NCI-H146 (cell line): ENCODE results near the gene REXO2.

Experiments used
- DNase-seq: peaks from one replicate; lab custom pipeline; 2025; lab: John Stamatoyannopoulos, UW

Gene REXO2

DNA sequence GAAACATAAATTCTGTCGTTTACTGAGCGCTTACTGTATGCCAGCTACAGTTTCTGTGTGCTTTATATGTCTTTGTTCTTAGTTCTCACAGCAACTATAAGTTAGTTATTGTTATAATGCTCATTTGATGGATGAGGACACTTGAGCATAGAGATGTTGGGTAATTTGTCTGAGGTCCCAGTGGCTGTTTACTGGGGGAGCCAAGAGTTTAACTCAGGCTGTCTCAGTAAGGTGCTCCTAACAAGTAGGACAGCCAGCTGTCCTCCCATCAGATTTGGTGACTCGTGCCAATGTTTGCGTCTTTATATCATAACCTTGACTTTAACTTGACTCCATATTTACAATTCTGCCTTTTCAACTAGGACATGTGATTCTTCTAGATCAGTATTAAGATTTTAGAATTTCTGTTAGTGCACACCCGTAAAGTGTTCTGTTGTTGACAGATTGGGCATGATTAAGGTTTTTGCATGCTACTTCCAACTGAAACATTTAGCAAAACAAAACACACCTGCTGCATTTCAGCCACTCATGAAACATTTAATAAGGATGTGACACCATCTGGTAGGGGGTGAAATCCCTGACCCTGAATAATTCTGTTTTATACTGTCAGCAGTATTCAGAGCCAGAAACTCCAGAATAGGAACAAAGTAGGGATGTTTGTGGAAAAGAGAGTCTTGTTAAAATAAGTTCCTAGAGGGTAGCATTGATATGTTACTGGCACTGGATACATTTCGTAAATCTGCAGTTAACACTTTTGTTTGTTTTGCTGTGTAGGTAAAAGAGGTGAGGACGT is 1.9 kb downstream of the REXO2 start:
- DNase-seq, result no peak

DNA sequence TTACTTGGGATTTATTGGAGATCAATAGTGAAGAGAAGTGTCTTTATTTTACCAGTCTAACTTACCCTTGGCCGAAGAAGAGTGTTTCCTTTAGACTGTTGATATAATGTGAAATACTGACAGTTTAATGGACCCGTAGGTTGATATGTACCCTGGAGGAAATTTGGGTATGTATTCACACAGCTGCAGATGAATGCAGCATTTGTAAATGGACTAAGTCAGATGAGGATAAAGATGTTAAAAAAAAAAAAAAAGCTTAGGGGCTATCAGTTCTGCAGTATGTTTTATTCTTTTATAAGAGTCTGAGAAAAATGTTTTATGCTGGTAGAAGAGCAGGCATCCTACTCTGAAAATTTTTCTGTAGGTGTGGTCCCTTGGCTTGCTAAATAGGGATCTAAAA is 2.7 kb downstream of the REXO2 start:
- no peak for DNase-seq

DNA sequence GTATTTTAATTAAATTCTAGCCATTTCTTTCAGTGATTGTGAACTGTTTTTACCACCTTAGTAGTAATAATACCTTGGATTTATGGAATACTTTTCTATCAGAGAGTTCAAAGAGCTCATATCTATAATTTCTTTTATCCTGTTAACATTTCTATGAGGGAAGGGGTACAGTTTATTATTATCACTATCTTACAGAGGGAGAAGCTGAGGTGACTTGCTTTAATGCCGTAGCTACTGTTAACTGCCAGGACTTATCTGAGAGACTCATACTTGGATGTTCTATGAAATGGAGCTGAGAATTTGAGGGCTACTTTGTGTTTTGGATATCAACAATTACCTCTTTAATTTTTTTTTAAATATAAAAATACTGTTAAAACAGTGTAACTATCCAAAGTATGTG is 3.3 kb downstream of the REXO2 start:
- no peak for DNase-seq

DNA sequence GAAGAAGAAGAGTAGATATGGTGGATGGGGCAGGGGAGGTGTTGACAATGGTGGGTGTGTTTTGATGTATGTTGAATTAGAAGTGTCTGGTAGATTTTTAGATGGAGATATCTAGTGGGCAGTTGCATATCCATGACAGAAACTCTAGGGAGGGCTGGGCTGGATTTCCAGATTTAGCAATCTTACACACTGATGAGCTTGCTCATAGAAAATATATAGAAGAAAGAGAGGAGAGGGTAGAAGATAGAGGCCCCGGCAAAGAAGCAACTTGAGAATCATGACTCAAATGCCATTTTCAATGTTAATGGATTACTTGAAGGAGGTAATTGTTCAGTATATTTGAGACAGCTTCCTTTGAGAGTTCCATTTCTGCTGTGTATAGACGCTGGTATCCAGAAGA is 8.2 kb downstream of the REXO2 start:
- DNase-seq, result no peak

DNA sequence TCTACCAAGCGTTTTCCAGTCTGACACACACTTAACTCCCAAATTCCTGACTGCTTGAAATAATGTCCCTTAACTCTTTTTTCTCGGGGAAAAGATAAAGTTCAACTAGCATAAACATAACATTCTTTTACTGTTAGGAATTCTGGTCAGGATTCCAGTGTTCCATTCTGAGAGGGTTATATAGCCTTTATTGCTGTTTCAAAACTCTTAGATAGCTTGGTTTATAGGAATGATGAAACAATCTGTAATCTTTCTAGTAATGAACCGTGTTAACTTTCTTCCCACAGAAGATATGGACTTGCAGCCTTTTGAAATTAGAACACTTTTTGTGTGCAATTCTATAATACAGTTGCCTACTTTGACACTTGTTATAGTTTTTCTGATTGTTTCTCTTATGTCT is 8.6 kb downstream of the REXO2 start:
- DNase-seq, result no peak

DNA sequence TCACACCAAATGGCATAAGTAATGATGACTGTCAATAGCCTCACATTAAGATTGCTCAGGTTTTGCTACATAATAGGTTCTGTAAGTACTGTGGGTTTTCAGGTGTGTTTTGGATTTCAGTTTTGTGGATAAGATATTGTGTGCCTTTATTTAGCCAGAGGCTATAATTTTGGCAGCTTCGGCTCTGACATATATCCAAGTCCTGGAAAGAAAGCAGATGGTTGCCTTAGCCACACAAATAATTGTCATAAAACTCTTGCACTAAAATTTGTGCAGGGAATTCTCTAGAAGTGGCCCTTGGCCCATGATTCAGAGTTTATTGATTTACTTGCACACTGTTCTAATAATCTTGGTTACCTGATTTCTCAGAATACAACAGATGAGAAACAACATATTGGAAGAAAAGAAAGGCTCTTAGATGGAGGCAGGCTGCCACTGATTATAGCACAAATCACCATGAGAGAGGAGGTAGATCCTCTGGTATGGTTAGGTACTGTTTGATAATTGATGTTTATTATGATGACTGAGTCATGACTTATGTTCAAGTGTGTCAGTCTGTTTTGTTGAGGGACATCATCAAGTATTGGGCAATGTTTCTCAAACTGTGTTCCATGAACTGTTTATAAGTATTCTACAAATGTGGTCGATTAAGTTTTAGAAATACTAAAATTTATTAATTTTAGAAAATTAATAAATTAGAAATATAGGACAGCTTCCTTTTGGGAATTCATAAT is 9.6 kb downstream of the REXO2 start:
- no peak for DNase-seq

DNA sequence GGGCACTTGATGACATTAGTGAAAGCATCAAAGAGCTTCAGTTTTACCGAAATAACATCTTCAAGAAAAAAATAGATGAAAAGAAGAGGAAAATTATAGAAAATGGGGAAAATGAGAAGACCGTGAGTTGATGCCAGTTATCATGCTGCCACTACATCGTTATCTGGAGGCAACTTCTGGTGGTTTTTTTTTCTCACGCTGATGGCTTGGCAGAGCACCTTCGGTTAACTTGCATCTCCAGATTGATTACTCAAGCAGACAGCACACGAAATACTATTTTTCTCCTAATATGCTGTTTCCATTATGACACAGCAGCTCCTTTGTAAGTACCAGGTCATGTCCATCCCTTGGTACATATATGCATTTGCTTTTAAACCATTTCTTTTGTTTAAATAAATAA is 10.6 kb downstream of the REXO2 start:
- no peak for DNase-seq

DNA sequence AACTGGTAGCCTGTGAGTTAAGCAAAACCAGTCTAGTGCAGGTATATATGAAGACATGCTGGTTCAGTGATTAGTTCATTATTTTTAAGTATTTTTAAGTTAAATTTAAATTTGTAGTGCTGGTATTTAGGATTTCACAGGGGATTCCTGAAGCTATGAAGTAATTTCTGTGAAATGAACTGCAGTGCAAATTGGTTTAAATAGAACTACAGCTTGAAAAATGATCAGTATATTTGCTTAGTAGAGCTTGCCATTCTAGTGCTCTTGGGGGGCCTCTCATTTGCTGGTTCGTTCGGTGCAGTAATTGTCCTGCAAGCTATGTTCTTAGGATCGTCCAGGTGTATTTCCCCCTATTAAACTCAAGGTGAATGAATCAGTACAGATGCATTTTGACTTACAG is 13.1 kb downstream of the REXO2 start:
- no peak for DNase-seq

DNA sequence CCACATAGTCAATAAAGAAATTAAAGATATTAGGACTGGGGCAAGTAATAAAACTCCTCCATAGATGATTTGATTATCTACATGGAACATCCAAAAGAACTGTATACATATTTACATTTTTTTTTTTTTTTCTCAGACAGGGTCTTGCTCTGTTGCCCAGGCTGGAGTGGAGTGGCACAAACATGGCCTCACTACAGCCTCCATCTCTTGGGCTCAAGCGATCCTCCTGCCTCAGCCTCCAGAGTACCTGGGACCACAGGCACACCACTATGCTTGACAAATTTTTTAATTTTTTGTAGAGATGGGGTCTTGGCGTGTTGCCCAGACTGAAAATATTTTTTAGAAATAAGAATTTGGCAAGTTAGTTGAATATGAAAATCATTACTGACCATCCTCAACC is 24.7 kb downstream of the REXO2 start:
- no peak for DNase-seq

DNA sequence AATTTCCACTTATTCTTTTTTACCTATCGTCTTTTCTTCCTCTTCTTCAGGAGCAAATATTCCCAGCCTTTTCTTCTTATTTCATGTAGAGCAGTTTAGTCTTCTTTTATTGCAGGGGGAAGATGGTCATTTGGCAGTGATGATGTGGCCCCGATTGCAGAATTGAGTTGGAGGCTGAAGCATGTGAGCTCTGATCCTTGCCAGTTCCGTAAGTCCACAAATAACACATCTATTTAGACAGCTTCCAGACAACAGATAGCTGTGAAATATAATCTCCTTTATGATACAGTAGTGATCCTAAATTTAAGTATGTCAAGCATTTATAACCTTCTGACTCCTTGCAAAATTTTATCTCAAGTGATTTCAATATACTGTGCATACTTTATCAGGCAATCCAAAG is 27.5 kb downstream of the REXO2 start:
- DNase-seq, result no peak

DNA sequence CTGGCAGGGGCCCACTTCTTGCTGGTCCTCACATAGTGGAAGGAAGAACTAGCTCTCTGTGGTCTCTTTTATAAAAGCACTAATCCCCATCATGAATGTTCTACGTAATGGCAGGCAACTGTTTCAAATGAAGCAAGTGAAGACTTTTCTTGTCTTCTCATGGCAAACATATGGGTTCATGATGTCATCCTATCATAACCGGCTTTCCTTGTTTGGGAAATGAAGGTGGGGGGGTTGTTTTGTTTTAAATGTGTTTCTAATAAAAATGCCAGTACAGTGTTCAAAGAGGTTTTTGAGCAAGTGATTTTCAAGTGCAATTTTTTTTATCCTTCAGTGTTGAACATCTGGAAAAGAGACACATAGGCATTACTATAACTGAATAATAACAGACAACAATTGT is 33.4 kb downstream of the REXO2 start:
- DNase-seq, result no peak

DNA sequence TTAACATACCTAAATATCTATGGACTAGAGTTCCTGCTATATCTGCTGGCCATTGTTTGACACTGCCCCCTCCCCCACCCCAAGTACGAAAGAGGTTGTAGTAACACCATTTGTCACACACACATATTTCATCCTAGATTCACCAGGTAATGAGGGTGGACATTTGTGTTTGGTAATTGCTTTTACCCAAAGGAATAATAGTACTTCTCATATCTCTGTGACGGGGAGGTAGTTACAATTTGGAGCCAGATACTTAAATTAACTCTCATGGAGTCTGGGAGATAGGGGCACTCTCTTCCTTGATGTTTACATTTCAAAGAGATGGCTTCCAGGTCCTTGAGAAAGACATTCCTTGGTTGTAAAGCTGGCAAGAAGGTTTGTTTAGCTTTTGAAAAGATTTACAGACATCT is 38.7 kb downstream of the REXO2 start:
- DNase-seq, result no peak

DNA sequence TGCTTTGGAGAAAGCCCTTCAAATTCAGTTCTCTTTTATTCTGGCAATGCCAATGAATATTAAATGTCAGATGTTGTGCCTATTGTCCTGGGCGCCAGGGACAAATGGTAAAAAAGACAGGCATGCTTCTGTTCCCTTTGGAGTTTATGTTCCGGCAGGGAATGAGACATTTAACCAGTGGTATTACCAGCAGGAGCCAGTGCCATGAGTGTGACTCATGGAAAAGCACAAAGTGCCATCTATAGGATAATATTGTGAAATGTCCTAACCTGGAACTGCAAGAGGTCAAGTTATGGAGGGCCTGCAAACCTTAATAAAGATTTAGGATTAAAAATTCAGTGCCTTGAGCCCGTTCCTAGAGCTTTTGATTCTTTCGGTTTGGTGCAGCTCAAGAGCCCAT is 39.5 kb downstream of the REXO2 start:
- DNase-seq, result no peak

DNA sequence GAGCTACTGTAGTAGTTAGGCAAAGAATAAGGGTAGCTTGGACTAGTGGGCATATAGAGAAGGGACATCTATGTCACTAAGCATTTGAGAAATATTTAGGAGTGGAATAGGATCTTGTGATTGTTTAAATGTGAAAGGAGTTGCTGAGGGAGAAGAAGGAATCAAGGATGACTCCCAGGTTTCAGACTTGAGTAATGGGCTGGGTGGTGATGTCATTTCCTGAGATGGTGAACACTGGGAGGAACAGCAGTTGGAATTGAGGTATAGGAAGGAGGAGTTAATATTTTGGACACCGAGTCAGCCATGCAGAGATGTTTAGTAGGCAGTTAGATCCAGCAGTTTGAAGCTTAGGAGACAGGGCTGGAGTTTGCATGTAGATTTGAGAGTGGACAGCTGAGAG is 40.1 kb downstream of the REXO2 start:
- DNase-seq, result no peak

DNA sequence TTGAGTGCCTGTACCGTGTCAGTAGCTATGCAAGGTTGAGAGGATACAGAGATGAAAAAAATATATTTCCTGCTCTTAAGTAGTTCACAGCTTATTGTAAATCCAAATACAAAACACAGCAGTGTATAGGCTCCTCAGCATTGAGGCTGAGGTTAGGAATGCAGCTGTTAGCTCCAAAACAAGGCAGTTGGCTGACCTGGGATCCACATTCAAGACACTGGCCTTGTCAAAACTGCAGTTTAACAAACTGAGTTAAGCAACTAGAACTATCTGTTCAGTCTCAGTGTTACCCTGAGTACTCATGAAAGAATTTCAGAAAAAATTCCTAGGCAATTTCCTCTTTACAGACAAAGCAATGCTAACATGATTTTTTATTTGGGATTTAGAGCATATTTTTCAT is 42.8 kb downstream of the REXO2 start:
- DNase-seq, result no peak

DNA sequence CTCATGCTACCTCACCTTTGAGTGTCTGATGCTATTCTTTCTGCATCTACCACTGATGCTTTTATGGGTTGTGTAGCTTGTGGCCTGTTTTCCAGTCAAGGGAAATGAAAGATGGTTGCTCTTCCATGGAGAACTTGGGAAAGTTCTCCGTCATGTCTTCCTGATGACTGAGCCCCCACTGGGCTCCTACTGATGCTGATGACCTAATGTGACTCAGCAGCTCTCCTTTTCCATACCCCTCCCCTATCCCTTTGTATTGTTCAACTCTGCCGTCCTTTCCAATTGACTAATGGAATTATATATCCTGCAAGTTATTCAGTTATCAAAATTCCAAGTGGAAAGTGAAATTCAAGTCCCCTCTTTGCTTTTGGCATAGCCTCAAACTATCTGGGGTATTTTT is 44.7 kb downstream of the REXO2 start:
- no peak for DNase-seq

DNA sequence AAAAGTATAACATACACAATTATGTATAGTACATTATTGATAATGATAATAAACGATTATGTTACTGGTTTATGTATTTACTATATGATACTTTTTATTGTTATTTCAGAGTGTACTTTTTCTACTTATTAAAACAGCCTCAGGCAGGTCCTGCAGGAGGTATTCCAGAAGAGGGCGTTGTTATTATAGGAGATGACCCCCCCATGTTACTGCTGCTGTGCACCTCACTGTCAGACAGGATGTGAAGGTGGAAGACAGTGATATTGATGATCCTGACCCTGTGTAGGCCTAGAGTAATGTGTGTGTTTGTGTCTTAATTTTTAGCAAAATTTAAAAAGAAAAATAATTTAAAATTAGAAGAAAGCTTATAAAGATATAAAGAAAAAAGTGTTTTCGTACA is 57.6 kb downstream of the REXO2 start:
- DNase-seq, result peak; percentile 5

DNA sequence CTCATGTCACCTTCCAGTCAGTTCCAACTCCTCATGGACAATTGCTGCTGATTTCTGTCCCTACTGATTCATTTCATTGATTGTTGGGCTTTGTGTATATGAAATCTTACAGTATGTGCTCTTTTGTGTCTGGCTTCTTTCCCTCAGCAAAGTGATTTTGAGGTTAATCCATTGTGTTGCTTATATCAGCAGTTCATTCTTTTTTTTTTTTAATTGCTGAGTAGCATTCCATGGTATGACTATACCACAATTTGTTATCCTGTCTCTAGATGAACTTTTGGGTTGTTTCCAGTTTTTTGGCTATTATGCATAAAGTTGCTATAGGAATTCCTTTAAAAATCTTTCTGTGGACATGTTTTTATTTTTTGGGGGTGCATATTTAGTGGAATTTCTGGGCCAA is 60.5 kb downstream of the REXO2 start:
- no peak for DNase-seq
